ENCODE measurements around the gene TPBG. TPM values are rescaled to one million over a fixed set of nuclear protein-coding genes. Genes with fewer than 3 reads are reported as not detected.

TPBG gene
- total RNA-seq, 1 donor from 2014 or later = 120 TPM

DNA sequence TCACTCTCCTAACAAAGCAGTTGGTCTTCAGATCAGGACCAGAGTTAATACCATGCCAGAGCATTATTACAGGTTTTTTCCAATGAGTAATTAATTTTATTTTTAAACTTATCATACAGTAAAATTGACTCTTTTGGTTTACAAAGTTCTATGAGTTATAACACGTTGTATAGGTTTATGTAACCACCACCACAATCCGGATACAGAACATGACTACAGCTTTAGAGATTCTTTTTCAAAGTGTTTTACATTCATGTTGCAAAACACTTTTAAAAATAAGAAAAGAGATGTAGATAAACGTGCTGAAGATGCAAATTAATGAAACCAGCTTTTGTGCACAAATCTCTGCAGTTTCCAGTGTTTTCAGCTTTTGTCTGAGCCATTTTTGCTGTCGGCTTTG is 1.5 kb upstream of the TPBG start:
- DNase-seq (ENCODE audit: low read depth) (no peak), FAIRE-seq (no peak)
- peaks cover 4% of the 10 kb centered on the region for H3K36me3 ChIP-seq (ENCODE audit: control insufficient read depth, insufficient read depth, low read length)
- no peaks in the 10 kb centered on the region for H3K27me3 ChIP-seq (ENCODE audit: control insufficient read depth, insufficient read depth, low read length)
- TF ChIP-seq, protein P1, sequence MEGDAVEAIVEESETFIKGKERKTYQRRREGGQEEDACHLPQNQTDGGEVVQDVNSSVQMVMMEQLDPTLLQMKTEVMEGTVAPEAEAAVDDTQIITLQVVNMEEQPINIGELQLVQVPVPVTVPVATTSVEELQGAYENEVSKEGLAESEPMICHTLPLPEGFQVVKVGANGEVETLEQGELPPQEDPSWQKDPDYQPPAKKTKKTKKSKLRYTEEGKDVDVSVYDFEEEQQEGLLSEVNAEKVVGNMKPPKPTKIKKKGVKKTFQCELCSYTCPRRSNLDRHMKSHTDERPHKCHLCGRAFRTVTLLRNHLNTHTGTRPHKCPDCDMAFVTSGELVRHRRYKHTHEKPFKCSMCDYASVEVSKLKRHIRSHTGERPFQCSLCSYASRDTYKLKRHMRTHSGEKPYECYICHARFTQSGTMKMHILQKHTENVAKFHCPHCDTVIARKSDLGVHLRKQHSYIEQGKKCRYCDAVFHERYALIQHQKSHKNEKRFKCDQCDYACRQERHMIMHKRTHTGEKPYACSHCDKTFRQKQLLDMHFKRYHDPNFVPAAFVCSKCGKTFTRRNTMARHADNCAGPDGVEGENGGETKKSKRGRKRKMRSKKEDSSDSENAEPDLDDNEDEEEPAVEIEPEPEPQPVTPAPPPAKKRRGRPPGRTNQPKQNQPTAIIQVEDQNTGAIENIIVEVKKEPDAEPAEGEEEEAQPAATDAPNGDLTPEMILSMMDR (IDR thresholded peaks at IDR 0.05; ENCODE audit: insufficient read depth, low read length, severe bottlenecking) = no peak
- no peak overlapping the region for H3K4me3 ChIP-seq (ENCODE audit: low read depth, low read length)

- TF ChIP-seq, protein P1 (IDR thresholded peaks at IDR 0.05; ENCODE audit: insufficient read depth, low read length, severe bottlenecking) = no peak
- Histone ChIP-seq H3K36me3 (ENCODE audit: control insufficient read depth, insufficient read depth, low read length) (peaks cover 4% of the 10 kb centered on the region), H3K27me3 (ENCODE audit: control insufficient read depth, insufficient read depth, low read length) (no peaks in the 10 kb centered on the region), H3K4me3 (ENCODE audit: low read depth, low read length) (peak overlapping the region; percentile 90)
- FAIRE-seq (peak; percentile 7), DNase-seq (ENCODE audit: low read depth) (peak; percentile 53)
Measured at GRCh38 chr6:82362878-82363427, 664 bp upstream of the TPBG start.

DNA sequence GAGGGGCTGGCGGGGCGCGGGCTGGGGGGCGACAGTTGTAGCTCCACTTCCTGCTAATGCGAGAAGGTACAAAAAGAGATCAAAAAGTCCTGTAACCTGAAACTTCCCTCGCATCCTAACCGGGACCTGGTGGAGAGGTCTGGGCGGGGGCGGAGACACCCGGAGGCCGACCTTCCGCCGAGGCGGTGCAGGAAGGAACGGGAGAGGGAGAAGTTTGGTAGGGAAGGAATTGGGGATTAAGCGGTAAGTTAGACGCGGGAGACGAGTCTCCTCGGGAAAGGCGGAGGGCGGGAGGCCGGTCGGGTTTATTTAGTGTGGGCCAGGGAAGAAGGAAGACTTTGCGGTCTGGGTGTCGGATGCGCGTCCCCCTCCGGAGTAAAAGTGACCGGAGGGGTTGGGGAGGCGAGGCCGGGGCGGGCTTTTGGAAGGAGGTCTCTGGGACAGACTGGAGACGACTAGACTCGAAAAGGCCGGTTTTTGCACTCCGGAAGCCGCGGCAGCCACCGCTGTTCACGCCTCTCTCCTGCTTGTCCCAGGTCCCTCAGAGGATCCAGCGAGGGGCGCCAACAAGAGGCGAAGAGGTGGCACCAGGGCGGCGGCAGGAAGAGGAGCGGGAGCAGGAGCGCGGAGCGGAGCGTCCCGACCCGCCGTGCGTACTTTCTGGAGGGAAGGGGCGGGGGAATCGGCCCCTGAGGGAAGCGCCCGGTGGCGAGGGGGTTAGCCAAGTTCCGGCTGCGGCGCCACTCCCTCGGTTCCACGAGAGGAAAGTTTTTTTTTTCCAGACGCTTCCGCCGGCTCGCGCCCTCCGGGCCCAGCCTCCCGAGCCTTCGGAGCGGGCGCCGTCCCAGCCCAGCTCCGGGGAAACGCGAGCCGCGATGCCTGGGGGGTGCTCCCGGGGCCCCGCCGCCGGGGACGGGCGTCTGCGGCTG is 734 bp downstream of the TPBG start:
- Histone ChIP-seq H3K36me3 (ENCODE audit: control insufficient read depth, insufficient read depth, low read length) (peaks cover 4% of the 10 kb centered on the region), H3K4me3 (ENCODE audit: low read depth, low read length) (peak overlapping the region; percentile 90), H3K27me3 (ENCODE audit: control insufficient read depth, insufficient read depth, low read length) (no peaks in the 10 kb centered on the region)
- DNase-seq (ENCODE audit: low read depth) (peak; percentile 46), FAIRE-seq (no peak)
- TF ChIP-seq, protein P1 (IDR thresholded peaks at IDR 0.05; ENCODE audit: insufficient read depth, low read length, severe bottlenecking) = no peak

- Histone ChIP-seq H3K36me3 (ENCODE audit: control insufficient read depth, insufficient read depth, low read length) (peaks cover 4% of the 10 kb centered on the region), H3K4me3 (ENCODE audit: low read depth, low read length) (peak overlapping the region; percentile 90), H3K27me3 (ENCODE audit: control insufficient read depth, insufficient read depth, low read length) (no peaks in the 10 kb centered on the region)
- peak; percentile 77 for FAIRE-seq
- TF ChIP-seq, protein P1 (IDR thresholded peaks at IDR 0.05; ENCODE audit: insufficient read depth, low read length, severe bottlenecking) = peak; percentile 31
- peak; percentile 37 for DNase-seq (ENCODE audit: low read depth)
Measured at GRCh38 chr6:82365016-82365795, 1.6 kb downstream of the TPBG start.

DNA sequence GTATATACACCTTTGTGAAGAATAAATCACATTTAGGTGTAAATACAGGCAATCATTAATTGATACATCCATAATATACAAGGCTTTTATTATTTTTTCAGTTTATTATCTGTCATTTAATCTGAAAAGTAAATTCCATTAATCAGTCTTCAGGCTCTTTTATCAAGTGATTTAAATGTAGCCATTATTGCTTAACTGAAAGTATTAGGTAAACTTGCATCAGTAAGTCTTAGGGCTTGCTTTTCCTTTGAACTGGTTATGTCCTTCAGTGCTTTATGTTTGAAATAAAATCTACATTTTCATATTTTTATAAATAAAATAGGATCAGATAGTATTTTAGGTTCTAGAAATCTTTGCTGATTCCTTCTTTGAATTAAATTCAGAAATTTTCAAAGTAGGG is 4.1 kb downstream of the TPBG start:
- DNase-seq (ENCODE audit: low read depth) = no peak
- H3K4me3 ChIP-seq (ENCODE audit: low read depth, low read length) = no peak overlapping the region
- no peaks in the 10 kb centered on the region for H3K27me3 ChIP-seq (ENCODE audit: control insufficient read depth, insufficient read depth, low read length)
- H3K36me3 ChIP-seq (ENCODE audit: control insufficient read depth, insufficient read depth, low read length) = peaks cover 6% of the 10 kb centered on the region
- TF ChIP-seq, protein P1 (IDR thresholded peaks at IDR 0.05; ENCODE audit: insufficient read depth, low read length, severe bottlenecking) = no peak
- no peak for FAIRE-seq

Data from bronchial epithelial cell (primary cell).